Measurements from ENCODE around the gene PRB2. TPM values are rescaled to one million over a fixed set of nuclear protein-coding genes. Genes with fewer than 3 reads are reported as not detected.
"Not testable (repeated sequence)": the region's sequence is repeated elsewhere in the genome, so short reads cannot be mapped to it uniquely, and the experiment has no call there.

Gene PRB2
- not detected in 2 replicates for total RNA-seq (2014; rRNA removed; shearing (Covaris generic))

- not testable (repeated sequence) for H3K27me3 ChIP-seq; H3K36me3 ChIP-seq; DNase-seq; H3K4me1 ChIP-seq; H3K27ac ChIP-seq; H3K9me3 ChIP-seq (replicated peaks); H3K4me3 ChIP-seq
Measured at GRCh38 chr12:11395467-11395866, at the start of gene PRB2. PRB2 (minus strand) TSS chr12:11395567; CDS start chr12:11395529, 38 bp downstream.

- no peak overlapping the region for H3K4me3 ChIP-seq
- no peak overlapping the region for H3K27ac ChIP-seq
- H3K27me3 ChIP-seq: no peaks in the 10 kb centered on the region
- no peak for DNase-seq
- H3K4me1 ChIP-seq: no peaks in the 10 kb centered on the region
- H3K9me3 ChIP-seq (replicated peaks): no peaks in the 10 kb centered on the region
- no peaks in the 10 kb centered on the region for H3K36me3 ChIP-seq
Measured at GRCh38 chr12:11437966-11438365, 42.6 kb upstream of the PRB2 start.

GRCh38 chr12:11433664-11434063, 38.3 kb upstream of the PRB2 start:
- no peak overlapping the region for H3K27ac ChIP-seq
- no peak overlapping the region for H3K4me3 ChIP-seq
- H3K27me3 ChIP-seq: no peaks in the 10 kb centered on the region
- H3K4me1 ChIP-seq: no peaks in the 10 kb centered on the region
- no peak for DNase-seq
- H3K9me3 ChIP-seq (replicated peaks): no peaks in the 10 kb centered on the region
- no peaks in the 10 kb centered on the region for H3K36me3 ChIP-seq

- Histone ChIP-seq H3K27me3 (no peaks in the 10 kb centered on the region), H3K4me3 (no peak overlapping the region), H3K4me1 (no peaks in the 10 kb centered on the region), H3K9me3 (replicated peaks) (no peaks in the 10 kb centered on the region), H3K27ac (no peak overlapping the region), H3K36me3 (no peaks in the 10 kb centered on the region)
- DNase-seq: no peak
Measured at GRCh38 chr12:11431486-11431885, 36.1 kb upstream of the PRB2 start.

GRCh38 chr12:11427341-11427740, 32.0 kb upstream of the PRB2 start:
- no peaks in the 10 kb centered on the region for H3K27me3 ChIP-seq
- DNase-seq: no peak
- H3K36me3 ChIP-seq: no peaks in the 10 kb centered on the region
- no peaks in the 10 kb centered on the region for H3K4me1 ChIP-seq
- H3K4me3 ChIP-seq: no peak overlapping the region
- no peak overlapping the region for H3K27ac ChIP-seq
- H3K9me3 ChIP-seq (replicated peaks): no peaks in the 10 kb centered on the region

- H3K27me3 ChIP-seq: no peaks in the 10 kb centered on the region
- no peak for DNase-seq
- no peak overlapping the region for H3K27ac ChIP-seq
- no peaks in the 10 kb centered on the region for H3K36me3 ChIP-seq
- no peak overlapping the region for H3K4me3 ChIP-seq
- no peaks in the 10 kb centered on the region for H3K4me1 ChIP-seq
- no peaks in the 10 kb centered on the region for H3K9me3 ChIP-seq (replicated peaks)
Measured at GRCh38 chr12:11412731-11413130, 17.4 kb upstream of the PRB2 start.

- H3K36me3 ChIP-seq: no peaks in the 10 kb centered on the region
- DNase-seq: no peak
- H3K27me3 ChIP-seq: no peaks in the 10 kb centered on the region
- no peaks in the 10 kb centered on the region for H3K9me3 ChIP-seq (replicated peaks)
- no peak overlapping the region for H3K4me3 ChIP-seq
- no peak overlapping the region for H3K27ac ChIP-seq
- H3K4me1 ChIP-seq: no peaks in the 10 kb centered on the region
Measured at GRCh38 chr12:11408096-11408495, 12.7 kb upstream of the PRB2 start.

- H3K27me3 ChIP-seq: no peaks in the 10 kb centered on the region
- H3K36me3 ChIP-seq: no peaks in the 10 kb centered on the region
- no peak for DNase-seq
- no peak overlapping the region for H3K27ac ChIP-seq
- H3K4me3 ChIP-seq: no peak overlapping the region
- H3K4me1 ChIP-seq: no peaks in the 10 kb centered on the region
- H3K9me3 ChIP-seq (replicated peaks): no peaks in the 10 kb centered on the region
Measured at GRCh38 chr12:11397366-11397765, 2.0 kb upstream of the PRB2 start.

- not testable (repeated sequence) for H3K4me3 ChIP-seq; DNase-seq; H3K27ac ChIP-seq; H3K4me1 ChIP-seq; H3K36me3 ChIP-seq; H3K9me3 ChIP-seq (replicated peaks); H3K27me3 ChIP-seq
Measured at GRCh38 chr12:11391456-11391855, 3.9 kb downstream of the PRB2 start.

- not testable (repeated sequence) for H3K36me3 ChIP-seq, H3K4me3 ChIP-seq, H3K27me3 ChIP-seq, H3K27ac ChIP-seq, H3K4me1 ChIP-seq, DNase-seq
- H3K9me3 ChIP-seq (replicated peaks): peaks cover 13% of the 10 kb centered on the region
Measured at GRCh38 chr12:11377420-11377819, 17.9 kb downstream of the PRB2 start.

GRCh38 chr12:11361151-11361550, 34.2 kb downstream of the PRB2 start:
- DNase-seq: no peak
- Histone ChIP-seq H3K9me3 (replicated peaks) (no peaks in the 10 kb centered on the region), H3K4me3 (no peak overlapping the region), H3K36me3 (no peaks in the 10 kb centered on the region), H3K27ac (no peak overlapping the region), H3K27me3 (no peaks in the 10 kb centered on the region), H3K4me1 (no peaks in the 10 kb centered on the region)

GRCh38 chr12:11360205-11360883, 35.0 kb downstream of the PRB2 start:
- H3K27me3 ChIP-seq; H3K27ac ChIP-seq; H3K36me3 ChIP-seq; H3K4me3 ChIP-seq; H3K9me3 ChIP-seq (replicated peaks); DNase-seq; H3K4me1 ChIP-seq: not testable (repeated sequence)

GRCh38 chr12:11351736-11352135, 43.6 kb downstream of the PRB2 start:
- H3K36me3 ChIP-seq; H3K27ac ChIP-seq; H3K9me3 ChIP-seq (replicated peaks); H3K4me1 ChIP-seq; DNase-seq; H3K27me3 ChIP-seq; H3K4me3 ChIP-seq: not testable (repeated sequence)

GRCh38 chr12:11348439-11348838, 46.9 kb downstream of the PRB2 start:
- Histone ChIP-seq H3K27me3 (no peaks in the 10 kb centered on the region), H3K27ac (no peak overlapping the region), H3K4me1 (no peaks in the 10 kb centered on the region), H3K36me3 (no peaks in the 10 kb centered on the region), H3K9me3 (replicated peaks) (no peaks in the 10 kb centered on the region), H3K4me3 (no peak overlapping the region)
- no peak for DNase-seq

GRCh38 chr12:11347810-11348209, 47.6 kb downstream of the PRB2 start:
- Histone ChIP-seq H3K27ac (no peak overlapping the region), H3K27me3 (no peaks in the 10 kb centered on the region), H3K9me3 (replicated peaks) (no peaks in the 10 kb centered on the region), H3K4me3 (no peak overlapping the region), H3K4me1 (no peaks in the 10 kb centered on the region), H3K36me3 (no peaks in the 10 kb centered on the region)
- DNase-seq: no peak

GRCh38 chr12:11344500-11344899, 50.9 kb downstream of the PRB2 start:
- DNase-seq: no peak
- Histone ChIP-seq H3K4me3 (no peak overlapping the region), H3K27ac (no peak overlapping the region), H3K27me3 (no peaks in the 10 kb centered on the region), H3K4me1 (no peaks in the 10 kb centered on the region), H3K9me3 (replicated peaks) (no peaks in the 10 kb centered on the region), H3K36me3 (no peaks in the 10 kb centered on the region)
